ENCODE measurements around the gene TMEM129.

TMEM129 gene

GRCh38 chr4:1669270-1669669 is 51.9 kb downstream of the TMEM129 start:
- no peak overlapping the region for H3K27ac ChIP-seq (ENCODE audit: low read length)
- DNase-seq (no peak), ATAC-seq (ENCODE audit: insufficient read depth, low read depth) (no peak)
- no peaks in the 10 kb centered on the region for H3K9me3 ChIP-seq (ENCODE audit: insufficient read depth, low read length, severe bottlenecking)
- no peak overlapping the region for H3K4me3 ChIP-seq (ENCODE audit: low read depth in 1 of 2, low read length in 2 of 2)
- no peaks in the 10 kb centered on the region for H3K79me2 ChIP-seq (ENCODE audit: insufficient read depth, low read length)
- H3K9ac ChIP-seq (ENCODE audit: low read depth, low read length): no peak overlapping the region
- H2AFZ ChIP-seq (ENCODE audit: low read depth, low read length): no peak overlapping the region
- H3K36me3 ChIP-seq (ENCODE audit: insufficient read depth, low read length): no peaks in the 10 kb centered on the region
- H4K20me1 ChIP-seq (ENCODE audit: insufficient read depth, low read length): no peaks in the 10 kb centered on the region
- H3K4me1 ChIP-seq (ENCODE audit: insufficient read depth, low read length): no peaks in the 10 kb centered on the region
- no peak overlapping the region for H3K4me2 ChIP-seq (ENCODE audit: insufficient read depth, low read length)
- no peaks in the 10 kb centered on the region for H3K27me3 ChIP-seq (ENCODE audit: insufficient read depth, low read length, poor library complexity)
- TF ChIP-seq, protein P1, sequence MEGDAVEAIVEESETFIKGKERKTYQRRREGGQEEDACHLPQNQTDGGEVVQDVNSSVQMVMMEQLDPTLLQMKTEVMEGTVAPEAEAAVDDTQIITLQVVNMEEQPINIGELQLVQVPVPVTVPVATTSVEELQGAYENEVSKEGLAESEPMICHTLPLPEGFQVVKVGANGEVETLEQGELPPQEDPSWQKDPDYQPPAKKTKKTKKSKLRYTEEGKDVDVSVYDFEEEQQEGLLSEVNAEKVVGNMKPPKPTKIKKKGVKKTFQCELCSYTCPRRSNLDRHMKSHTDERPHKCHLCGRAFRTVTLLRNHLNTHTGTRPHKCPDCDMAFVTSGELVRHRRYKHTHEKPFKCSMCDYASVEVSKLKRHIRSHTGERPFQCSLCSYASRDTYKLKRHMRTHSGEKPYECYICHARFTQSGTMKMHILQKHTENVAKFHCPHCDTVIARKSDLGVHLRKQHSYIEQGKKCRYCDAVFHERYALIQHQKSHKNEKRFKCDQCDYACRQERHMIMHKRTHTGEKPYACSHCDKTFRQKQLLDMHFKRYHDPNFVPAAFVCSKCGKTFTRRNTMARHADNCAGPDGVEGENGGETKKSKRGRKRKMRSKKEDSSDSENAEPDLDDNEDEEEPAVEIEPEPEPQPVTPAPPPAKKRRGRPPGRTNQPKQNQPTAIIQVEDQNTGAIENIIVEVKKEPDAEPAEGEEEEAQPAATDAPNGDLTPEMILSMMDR (IDR thresholded peaks at IDR 0.05; ENCODE audit: borderline replicate concordance, extremely low read depth, low read length, poor library complexity, severe bottlenecking): no peak
- no peak for TF ChIP-seq EZH2 (IDR thresholded peaks at IDR 0.05; ENCODE audit: borderline replicate concordance, low read depth, low read length, severe bottlenecking)

DNA sequence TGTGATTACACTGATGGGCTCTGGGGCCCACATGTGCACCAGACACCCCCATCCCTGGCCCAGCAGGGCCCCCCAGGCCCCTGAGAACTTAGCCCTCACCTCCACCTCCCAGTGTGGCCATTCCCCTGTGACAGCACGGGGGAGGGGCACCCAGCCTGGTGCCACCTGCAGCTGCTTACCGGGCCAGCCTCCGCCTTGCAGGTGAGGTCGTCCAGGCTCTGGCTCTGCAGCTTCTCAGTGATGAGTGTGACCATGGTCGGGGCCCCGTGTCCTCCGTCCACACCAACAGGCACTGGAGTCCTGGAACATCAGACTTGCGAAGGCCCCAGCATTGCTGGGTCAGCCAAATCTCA is 52.7 kb downstream of the TMEM129 start:
- no peak overlapping the region for H3K9ac ChIP-seq (ENCODE audit: low read depth, low read length)
- TF ChIP-seq, protein P1 (IDR thresholded peaks at IDR 0.05; ENCODE audit: borderline replicate concordance, extremely low read depth, low read length, poor library complexity, severe bottlenecking): no peak
- no peak for TF ChIP-seq EZH2 (IDR thresholded peaks at IDR 0.05; ENCODE audit: borderline replicate concordance, low read depth, low read length, severe bottlenecking)
- no peaks in the 10 kb centered on the region for H3K27me3 ChIP-seq (ENCODE audit: insufficient read depth, low read length, poor library complexity)
- DNase-seq: no peak
- no peaks in the 10 kb centered on the region for H3K4me1 ChIP-seq (ENCODE audit: insufficient read depth, low read length)
- no peak overlapping the region for H2AFZ ChIP-seq (ENCODE audit: low read depth, low read length)
- H3K4me2 ChIP-seq (ENCODE audit: insufficient read depth, low read length): no peak overlapping the region
- no peaks in the 10 kb centered on the region for H3K36me3 ChIP-seq (ENCODE audit: insufficient read depth, low read length)
- no peaks in the 10 kb centered on the region for H3K79me2 ChIP-seq (ENCODE audit: insufficient read depth, low read length)
- ATAC-seq (ENCODE audit: insufficient read depth, low read depth): no peak
- H4K20me1 ChIP-seq (ENCODE audit: insufficient read depth, low read length): no peaks in the 10 kb centered on the region
- H3K4me3 ChIP-seq (ENCODE audit: low read depth in 1 of 2, low read length in 2 of 2): no peak overlapping the region
- H3K27ac ChIP-seq (ENCODE audit: low read length): no peak overlapping the region
- no peaks in the 10 kb centered on the region for H3K9me3 ChIP-seq (ENCODE audit: insufficient read depth, low read length, severe bottlenecking)

GRCh38 chr4:1667273-1667672 is 53.9 kb downstream of the TMEM129 start:
- Histone ChIP-seq H3K27ac (ENCODE audit: low read length) (no peak overlapping the region), H3K36me3 (ENCODE audit: insufficient read depth, low read length) (no peaks in the 10 kb centered on the region), H3K4me2 (ENCODE audit: insufficient read depth, low read length) (no peak overlapping the region), H3K27me3 (ENCODE audit: insufficient read depth, low read length, poor library complexity) (no peaks in the 10 kb centered on the region), H3K79me2 (ENCODE audit: insufficient read depth, low read length) (no peaks in the 10 kb centered on the region), H3K4me3 (ENCODE audit: low read depth in 1 of 2, low read length in 2 of 2) (no peak overlapping the region), H2AFZ (ENCODE audit: low read depth, low read length) (no peak overlapping the region), H3K9ac (ENCODE audit: low read depth, low read length) (no peak overlapping the region), H3K9me3 (ENCODE audit: insufficient read depth, low read length, severe bottlenecking) (no peaks in the 10 kb centered on the region), H3K4me1 (ENCODE audit: insufficient read depth, low read length) (no peaks in the 10 kb centered on the region), H4K20me1 (ENCODE audit: insufficient read depth, low read length) (no peaks in the 10 kb centered on the region)
- DNase-seq (no peak), ATAC-seq (ENCODE audit: insufficient read depth, low read depth) (no peak)
- TF ChIP-seq EZH2 (IDR thresholded peaks at IDR 0.05; ENCODE audit: borderline replicate concordance, low read depth, low read length, severe bottlenecking): no peak
- TF ChIP-seq, protein P1 (IDR thresholded peaks at IDR 0.05; ENCODE audit: borderline replicate concordance, extremely low read depth, low read length, poor library complexity, severe bottlenecking): no peak

- Histone ChIP-seq H3K4me1 (ENCODE audit: insufficient read depth, low read length) (no peaks in the 10 kb centered on the region), H3K4me2 (ENCODE audit: insufficient read depth, low read length) (no peak overlapping the region), H3K27ac (ENCODE audit: low read length) (no peak overlapping the region), H4K20me1 (ENCODE audit: insufficient read depth, low read length) (no peaks in the 10 kb centered on the region), H3K79me2 (ENCODE audit: insufficient read depth, low read length) (no peaks in the 10 kb centered on the region), H3K4me3 (ENCODE audit: low read depth in 1 of 2, low read length in 2 of 2) (no peak overlapping the region), H3K36me3 (ENCODE audit: insufficient read depth, low read length) (no peaks in the 10 kb centered on the region), H3K9ac (ENCODE audit: low read depth, low read length) (no peak overlapping the region), H2AFZ (ENCODE audit: low read depth, low read length) (no peak overlapping the region), H3K27me3 (ENCODE audit: insufficient read depth, low read length, poor library complexity) (no peaks in the 10 kb centered on the region), H3K9me3 (ENCODE audit: insufficient read depth, low read length, severe bottlenecking) (no peaks in the 10 kb centered on the region)
- DNase-seq: no peak
- no peak for ATAC-seq (ENCODE audit: insufficient read depth, low read depth)
- no peak for TF ChIP-seq EZH2 (IDR thresholded peaks at IDR 0.05; ENCODE audit: borderline replicate concordance, low read depth, low read length, severe bottlenecking)
- TF ChIP-seq, protein P1 (IDR thresholded peaks at IDR 0.05; ENCODE audit: borderline replicate concordance, extremely low read depth, low read length, poor library complexity, severe bottlenecking): no peak
Measured at GRCh38 chr4:1666391-1666790, 54.7 kb downstream of the TMEM129 start.
